SK-N-SH treated with all-trans-retinoic acid at 6 μM for 48 hours (cell line): ENCODE results near the gene ARHGAP11B.
"Not testable (repeated sequence)": the region's sequence is repeated elsewhere in the genome, so short reads cannot be mapped to it uniquely, and the experiment has no call there.

ENCODE experiments used
- ATAC-seq: fragments of 200-7000 bp; cut with Tn5 transposase; 3 replicates; pipeline ENCODE4 v1.9.1; 2020; ENCODE audit warnings: mild to moderate bottlenecking, moderate library complexity
- BACH2 ChIP-seq: fragments of 250-450 bp; sonication (Bioruptor Pico); IDR thresholded peaks from 2 replicates; pipeline ENCODE4 v1.9.0; 2021; ENCODE audit warnings: mild to moderate bottlenecking, borderline replicate concordance
- OSR1 ChIP-seq: fragments of 250-450 bp; sonication (Bioruptor Pico); IDR thresholded peaks from 2 replicates; pipeline ENCODE4 v1.8.0; 2022; ENCODE audit warnings: moderate library complexity, mild to moderate bottlenecking, inconsistent platforms
- PATZ1 ChIP-seq: fragments of 250-450 bp; sonication (Bioruptor Pico); IDR thresholded peaks from 2 replicates; pipeline ENCODE4 v1.8.0; 2020; ENCODE audit warnings: mild to moderate bottlenecking, moderate library complexity, borderline replicate concordance
- TCF4 ChIP-seq: fragments of 250-450 bp; sonication (Bioruptor Pico); IDR thresholded peaks from 2 replicates; pipeline ENCODE4 v1.8.0; 2021; ENCODE audit warnings: mild to moderate bottlenecking, moderate library complexity, borderline replicate concordance
- ZC3H10 ChIP-seq: fragments of 250-450 bp; sonication (Bioruptor Pico); IDR thresholded peaks from 2 replicates; pipeline ENCODE4 v1.5.1; 2021; ENCODE audit warnings: mild to moderate bottlenecking, moderate library complexity
- ZNF70 ChIP-seq: fragments of 450-650 bp; formaldehyde crosslinking; IDR thresholded peaks from 2 replicates; pipeline ENCODE4 v1.5.0; 2020; ENCODE audit warnings: mild to moderate bottlenecking, moderate library complexity

The ARHGAP11B gene

GRCh38 chr15:30625436-30626193 is at the start of gene ARHGAP11B:
TSS of gene ARHGAP11B (plus strand) at chr15:30626128.
- TF ChIP-seq PATZ1 (CRISPR knock-in tag) = peak; percentile 70; the same call in 1 of the 2 replicates

GRCh38 chr15:30579394-30579970 is 46.4 kb upstream of the ARHGAP11B start:
- peak; percentile 37; the same call in 1 of the 3 replicates for ATAC-seq

More at GRCh38 chr15:30625436-30626193, at the start of gene ARHGAP11B:
- peak; percentile 90 for ATAC-seq

- ATAC-seq = not testable (repeated sequence)
Measured at GRCh38 chr15:30580716-30581115, 45.2 kb upstream of the ARHGAP11B start.

DNA sequence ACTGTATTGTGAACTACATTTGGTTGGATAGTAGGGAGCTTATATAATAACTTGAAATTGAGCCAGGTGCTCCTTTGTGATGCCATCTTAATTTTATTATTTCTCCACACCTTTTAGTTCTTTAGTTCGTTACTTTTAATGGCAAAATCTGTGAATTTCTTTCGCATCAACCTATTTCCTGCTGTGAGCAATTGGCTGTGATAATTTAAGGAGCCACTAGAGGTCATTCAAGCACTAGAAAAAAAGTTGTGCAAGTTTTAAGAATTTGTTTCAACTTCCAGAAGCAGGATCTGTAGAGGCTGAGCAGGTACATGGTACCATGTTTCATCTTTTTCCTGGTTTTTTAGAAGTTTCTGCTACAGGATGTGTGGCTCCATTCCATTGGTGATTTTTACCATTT is 27.0 kb upstream of the ARHGAP11B start:
- not testable (repeated sequence) for ATAC-seq

DNA sequence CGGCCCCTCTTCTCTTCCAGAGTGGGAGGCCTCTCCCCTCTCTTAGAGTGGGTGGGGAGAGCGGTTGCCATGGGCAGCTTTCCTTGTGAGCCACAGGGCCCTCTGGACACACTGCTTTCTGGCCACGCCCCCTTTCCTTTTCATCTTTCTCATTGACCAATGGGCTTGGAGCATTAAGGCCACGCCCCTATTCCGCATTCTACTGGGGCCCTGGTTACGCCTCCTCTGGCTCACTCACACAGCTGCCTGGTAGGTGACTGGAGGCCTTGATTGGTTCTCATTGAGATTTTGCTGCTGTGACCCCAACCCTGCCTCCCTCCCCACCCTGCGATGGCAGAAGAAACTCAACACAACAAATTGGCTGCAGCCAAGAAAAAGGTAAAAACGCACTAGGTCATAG is 22.1 kb upstream of the ARHGAP11B start, which contains the start of gene GOLGA8H:
GOLGA8H (plus strand) TSS at position 233 of the 400 bp plus-strand sequence; CDS start at position 331, 98 bp downstream.
- ATAC-seq = not testable (repeated sequence)

GRCh38 chr15:30612271-30612670 is 13.7 kb upstream of the ARHGAP11B start:
- not testable (repeated sequence) for ATAC-seq

- peak; percentile 18; the same call in 2 of the 3 replicates for ATAC-seq
Measured at GRCh38 chr15:30621342-30621741, 4.6 kb upstream of the ARHGAP11B start.

DNA sequence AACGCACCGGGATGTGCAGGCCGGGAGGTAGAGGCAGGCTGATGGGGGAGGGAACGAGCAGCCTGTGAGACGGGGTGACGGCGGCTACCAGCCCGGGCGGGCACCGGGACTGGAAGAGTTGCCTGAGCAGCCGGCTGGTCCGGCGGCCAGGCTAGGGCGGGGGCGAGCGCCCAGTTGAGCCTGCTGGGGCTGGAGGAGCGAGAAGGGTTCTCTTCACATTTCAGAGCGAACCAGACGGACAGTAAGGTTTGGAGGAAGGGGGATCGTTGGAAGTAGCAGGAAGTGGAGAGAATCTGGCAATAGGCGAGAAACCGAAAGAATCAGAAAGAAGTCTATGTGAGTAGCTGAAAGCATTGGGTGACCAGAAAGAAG is 252 bp downstream of the ARHGAP11B start:
- peak; percentile 60 for ATAC-seq

DNA sequence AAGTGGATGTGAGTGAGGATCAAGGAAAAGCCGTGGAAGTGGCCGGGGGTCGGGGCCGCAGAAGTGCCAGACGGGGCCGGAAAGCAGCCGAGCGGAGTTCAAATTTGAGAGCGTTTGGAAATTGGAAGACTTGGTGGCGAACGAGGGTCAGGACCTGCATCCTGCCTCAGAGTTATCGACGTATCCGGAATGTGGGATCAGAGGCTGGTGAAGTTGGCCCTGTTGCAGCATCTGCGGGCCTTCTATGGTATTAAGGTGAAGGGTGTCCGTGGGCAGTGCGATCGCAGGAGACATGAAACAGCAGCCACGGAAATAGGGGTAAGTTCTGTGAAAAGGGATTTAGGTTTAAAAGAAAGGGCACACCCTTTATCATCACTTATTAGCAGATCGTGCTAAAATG is 704 bp downstream of the ARHGAP11B start:
- peak; percentile 27 for ATAC-seq

GRCh38 chr15:30650012-30650929 is 24.3 kb downstream of the ARHGAP11B start:
- ATAC-seq = no peak
- TF ChIP-seq ZNF70 (CRISPR knock-in tag) (no peak), TCF4 (CRISPR knock-in tag) (no peak), BACH2 (no peak), PATZ1 (CRISPR knock-in tag) (no peak), ZC3H10 (CRISPR knock-in tag) (no peak), OSR1 (CRISPR knock-in tag) (no peak)
- TF ChIP-seq, all 23 proteins: peak for 0

DNA sequence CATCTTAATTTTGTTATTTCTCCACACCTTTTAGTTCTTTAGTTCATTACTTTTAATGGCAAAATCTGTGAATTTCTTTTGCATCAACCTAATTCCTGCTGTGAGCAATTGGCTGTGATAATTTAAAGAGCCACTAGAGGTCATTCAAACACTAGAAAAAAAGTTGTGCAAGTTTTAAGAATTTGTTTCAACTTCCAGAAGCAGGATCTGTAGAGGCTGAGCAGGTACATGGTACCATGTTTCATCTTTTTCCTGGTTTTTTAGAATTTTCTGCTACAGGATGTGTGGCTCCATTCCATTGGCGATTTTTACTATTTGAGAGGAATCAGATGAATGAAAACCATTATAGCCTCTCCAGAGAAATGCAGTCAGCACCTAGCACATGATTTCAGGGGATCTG is 35.2 kb downstream of the ARHGAP11B start:
- not testable (repeated sequence) for ATAC-seq

GRCh38 chr15:30669621-30670020 is 43.7 kb downstream of the ARHGAP11B start:
- not testable (repeated sequence) for ATAC-seq
